NOMO-1 treated with dmso at 0.1 percent for 144 hours (cell line): ENCODE results near the gene MAFG.
"Not testable (repeated sequence)": the region's sequence is repeated elsewhere in the genome, so short reads cannot be mapped to it uniquely, and the experiment has no call there.

Source experiments
- DNase-seq: peaks from one replicate; lab custom pipeline; 2025; ENCODE audit not compliant: unreplicated experiment; lab: John Stamatoyannopoulos, UW

Gene MAFG

DNA sequence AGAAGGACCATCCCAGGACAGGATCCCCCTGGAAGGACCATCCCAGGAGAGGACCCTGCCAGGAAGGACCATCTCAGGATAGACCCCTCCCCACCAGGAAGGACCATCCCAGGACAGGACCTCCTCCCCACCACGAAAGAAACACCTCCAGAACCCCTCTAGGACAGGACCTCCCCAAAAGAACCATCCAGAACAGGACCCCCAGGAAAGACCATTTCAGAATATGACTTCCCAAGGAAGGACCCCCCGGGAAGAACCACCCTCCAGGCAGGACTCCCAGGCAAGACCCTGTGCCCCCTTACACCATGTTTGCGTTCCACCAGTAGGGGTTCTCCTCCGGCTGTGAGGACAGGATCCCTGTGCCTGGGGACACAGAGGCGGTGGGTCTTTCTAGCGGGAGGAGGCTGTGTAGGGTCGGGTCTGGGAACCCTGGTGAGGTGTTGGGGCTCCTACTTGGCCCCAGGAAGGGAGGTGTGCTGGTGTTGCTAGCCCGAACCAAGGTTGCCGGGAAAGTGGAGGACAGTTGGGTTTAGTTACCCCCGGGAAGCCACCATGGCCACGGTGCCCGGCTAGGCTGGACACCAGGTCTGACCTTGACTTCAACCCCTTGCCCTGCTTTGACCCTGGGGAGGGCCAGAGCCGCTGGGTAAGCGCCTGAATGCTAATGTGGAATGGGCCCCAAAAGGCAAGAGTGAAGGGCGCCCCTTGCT is 31.3 kb upstream of the MAFG start:
- no peak for DNase-seq

DNA sequence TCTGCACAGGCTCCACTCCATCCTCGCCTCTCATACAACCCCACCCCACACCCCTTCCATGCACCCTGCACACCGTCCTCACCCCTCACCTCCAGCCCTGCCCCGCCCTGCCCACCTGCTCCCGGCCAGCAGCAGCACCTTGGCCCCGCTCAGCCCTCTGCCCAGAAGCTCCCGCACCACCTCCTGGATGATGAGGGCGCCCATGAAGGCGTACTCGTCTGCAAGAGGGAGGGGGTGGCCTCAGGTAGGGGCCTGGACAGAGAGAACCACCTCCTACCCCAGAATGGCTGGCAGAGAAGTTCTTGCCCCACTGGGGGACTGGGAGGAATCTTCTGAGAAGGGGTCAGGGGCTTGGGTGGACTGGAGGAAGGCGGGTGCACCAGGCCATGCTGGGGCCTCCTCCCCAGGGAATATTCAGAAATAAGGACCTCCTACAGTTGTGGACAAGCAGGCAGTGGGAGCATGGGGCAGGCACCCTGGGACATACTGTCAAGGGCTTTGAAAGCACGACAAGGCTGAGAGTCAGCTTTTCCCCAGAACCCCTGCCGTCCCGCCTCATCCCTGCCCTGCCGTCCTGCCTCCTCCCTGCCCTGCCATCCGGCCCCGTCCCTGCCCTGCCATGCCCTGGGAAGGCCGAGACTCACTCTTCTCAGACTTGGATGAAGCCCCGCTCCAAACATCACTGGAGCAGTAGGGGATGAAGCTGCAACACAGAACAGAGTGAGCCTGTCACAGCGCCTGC is 30.3 kb upstream of the MAFG start:
- no peak for DNase-seq

DNA sequence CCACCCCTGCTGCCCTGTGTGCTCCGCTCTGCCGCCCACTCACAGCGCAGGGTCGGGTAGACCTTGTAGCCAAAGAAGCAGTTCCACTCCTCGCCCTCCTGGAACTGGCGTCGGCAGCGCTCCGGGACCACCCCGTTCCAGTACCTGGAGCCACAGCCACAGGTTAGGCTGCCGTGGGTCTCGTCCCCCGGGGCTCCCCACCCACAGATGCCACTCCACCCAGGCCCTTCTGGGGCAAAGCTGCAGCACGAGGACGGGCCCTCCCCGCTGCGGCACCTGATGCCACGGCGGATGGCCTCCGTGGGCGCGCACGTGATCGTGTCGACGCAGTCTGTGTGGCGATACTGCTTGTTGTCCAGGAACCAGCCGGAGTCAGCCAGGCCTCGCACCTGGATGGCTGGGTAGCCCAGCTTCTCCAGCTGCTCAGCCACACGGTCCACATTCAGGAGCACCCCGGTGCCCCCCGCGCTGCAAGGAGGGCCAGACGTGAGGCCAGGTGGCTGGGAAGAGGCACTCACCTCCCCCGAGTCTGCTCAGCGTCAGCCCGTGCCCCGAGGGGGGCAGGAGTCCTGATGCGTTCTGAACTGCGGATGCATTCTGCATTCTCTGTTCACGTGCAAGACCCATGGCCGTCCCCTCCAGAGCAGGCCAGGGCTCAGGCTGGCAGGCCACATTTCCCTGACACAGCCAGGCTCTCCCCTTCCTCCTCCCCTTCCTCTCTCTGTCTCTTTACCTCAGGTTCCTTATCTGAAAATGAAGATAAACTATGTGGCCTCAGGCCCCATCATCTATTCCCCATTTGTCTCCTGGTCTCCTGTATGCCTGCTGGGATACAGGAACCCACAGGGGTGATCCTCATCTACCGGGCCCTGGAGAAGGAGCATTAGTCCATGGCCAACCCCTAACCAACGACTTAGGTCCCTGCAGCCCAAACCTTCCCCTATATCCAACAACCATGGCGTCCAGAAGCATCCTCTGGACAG is 29.4 kb upstream of the MAFG start:
- no peak for DNase-seq

DNA sequence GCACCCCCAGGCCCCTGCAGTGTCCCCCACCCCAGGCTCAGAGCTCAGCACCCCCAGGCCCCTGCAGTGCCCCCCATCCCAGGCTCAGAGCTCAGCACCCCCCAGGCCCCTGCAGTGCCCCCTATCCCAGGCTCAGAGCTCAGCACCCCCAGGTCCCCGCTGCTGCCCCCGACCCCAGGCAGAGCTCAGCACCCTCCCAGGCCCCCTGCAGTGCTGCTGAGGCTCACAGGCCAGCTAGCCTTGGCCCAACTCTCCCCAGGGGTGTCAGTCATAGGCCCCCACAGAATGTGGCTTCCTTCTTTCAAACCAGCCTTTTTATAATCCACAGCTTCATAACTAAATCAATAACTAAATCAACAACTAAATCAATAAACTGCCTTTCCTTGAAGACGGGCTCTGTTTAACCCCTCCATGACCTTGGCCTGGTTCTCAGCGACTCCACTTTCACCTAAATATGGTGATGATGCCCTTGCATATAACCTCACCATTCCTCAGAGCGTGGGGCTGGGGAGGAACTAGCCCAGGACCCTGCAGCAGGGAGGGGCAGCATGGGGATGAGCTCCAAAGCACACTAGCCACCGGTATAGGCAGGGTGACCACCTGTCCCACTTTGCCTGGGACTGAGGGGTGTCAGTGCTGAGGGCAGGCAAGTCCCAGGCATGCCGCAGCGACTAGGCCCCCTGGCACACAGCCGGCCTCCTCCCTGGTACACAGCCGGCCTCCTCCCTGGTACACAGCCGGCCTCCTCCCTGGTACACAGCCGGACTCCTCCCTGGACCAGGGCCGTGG is 28.4 kb upstream of the MAFG start:
- DNase-seq: no peak

DNA sequence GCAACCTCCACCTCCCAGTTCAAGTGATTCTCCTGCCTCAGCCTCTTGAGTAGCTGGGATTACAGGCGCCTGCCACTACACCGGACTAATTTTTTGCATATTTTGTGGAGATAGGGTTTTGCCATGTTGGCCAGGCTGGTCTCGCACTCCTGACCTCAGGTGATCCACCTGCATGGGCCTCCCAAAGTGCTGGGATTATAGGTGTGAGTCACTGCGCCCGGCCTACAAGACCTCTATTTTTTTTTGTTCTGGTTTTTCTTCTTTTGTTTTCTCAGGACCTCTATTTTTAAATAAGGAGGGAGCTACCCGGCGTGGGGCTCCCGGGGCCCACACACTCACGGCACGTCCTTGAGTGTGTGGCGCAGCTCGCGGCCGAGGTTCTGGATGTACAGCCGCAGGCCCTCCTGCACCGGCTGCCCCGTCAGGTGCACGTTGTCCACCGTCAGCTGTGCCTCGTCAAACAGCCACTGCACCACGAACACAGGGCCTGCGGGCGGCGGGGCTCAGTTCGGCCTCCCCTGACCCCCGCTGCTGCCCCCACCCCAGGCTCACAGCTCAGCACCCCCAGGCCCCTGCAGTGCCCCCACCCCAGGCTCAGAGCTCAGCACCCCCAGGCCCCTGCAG is 27.6 kb upstream of the MAFG start:
- DNase-seq: no peak

DNA sequence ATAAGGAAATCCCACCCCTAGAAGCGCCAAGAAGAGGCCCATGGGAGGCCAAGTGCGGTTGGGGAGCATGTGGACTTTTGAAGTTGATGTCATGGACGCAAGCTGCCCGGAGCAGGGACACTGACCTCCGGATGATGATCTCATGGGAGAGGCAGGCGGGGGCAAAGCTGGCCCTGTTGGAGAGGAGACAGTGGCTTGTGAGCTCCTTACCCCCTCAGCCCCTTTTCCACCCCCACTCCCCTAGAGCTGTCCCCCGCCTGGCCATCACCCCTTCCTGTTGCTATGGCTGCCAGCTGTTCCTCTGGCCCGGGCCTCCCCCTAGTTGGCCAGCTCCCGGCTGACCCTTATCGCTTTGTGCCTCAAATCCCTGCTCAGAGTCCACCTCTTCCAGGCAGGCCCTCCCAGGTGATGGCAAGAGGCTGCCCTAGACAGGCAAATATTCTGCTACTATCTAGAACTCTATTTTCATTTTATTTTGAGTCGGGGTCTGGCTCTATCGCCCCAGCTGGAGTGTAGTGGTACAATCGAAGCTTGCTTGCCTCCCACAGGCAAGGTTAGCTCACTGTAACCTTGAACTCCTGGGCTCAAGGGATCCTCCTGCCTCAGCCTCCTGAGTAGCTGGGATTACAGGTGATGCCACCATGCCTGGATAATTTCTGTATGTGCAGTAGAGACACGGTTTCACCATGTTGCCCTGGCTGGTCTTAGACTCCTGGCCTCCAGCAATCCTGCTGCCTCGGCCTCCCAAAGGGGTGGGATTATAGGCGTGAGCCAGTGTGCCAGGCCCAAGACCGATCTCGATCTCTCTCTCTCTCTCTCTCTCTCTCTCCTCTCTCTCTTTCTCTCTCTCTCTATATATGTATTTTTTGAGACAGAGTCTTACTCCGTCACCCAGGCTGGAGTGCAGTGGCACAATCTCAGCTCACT is 26.9 kb upstream of the MAFG start:
- DNase-seq: no peak

DNA sequence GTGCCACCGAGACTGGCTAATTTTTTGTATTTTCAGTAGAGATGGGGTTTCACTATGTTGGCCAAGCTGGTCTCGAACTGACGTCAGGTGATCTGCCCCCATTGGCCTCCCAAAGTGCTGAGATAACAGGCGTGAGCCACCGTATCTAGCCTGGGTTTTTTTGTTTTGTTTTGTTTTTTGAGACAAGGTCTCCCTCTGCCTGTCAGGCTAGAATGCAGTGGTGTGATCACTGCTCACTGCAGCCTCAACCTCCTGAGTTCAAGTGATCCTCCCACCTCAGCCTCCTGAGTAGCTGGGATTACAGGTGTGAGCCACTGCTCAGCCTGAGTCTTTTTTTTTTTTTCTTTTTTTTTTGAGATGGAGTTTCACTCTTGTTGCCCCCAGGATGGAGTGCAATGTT is 25.9 kb upstream of the MAFG start:
- DNase-seq: not testable (repeated sequence)

GRCh38 chr17:81952792-81953228 is 25.3 kb upstream of the MAFG start:
- no peak for DNase-seq

DNA sequence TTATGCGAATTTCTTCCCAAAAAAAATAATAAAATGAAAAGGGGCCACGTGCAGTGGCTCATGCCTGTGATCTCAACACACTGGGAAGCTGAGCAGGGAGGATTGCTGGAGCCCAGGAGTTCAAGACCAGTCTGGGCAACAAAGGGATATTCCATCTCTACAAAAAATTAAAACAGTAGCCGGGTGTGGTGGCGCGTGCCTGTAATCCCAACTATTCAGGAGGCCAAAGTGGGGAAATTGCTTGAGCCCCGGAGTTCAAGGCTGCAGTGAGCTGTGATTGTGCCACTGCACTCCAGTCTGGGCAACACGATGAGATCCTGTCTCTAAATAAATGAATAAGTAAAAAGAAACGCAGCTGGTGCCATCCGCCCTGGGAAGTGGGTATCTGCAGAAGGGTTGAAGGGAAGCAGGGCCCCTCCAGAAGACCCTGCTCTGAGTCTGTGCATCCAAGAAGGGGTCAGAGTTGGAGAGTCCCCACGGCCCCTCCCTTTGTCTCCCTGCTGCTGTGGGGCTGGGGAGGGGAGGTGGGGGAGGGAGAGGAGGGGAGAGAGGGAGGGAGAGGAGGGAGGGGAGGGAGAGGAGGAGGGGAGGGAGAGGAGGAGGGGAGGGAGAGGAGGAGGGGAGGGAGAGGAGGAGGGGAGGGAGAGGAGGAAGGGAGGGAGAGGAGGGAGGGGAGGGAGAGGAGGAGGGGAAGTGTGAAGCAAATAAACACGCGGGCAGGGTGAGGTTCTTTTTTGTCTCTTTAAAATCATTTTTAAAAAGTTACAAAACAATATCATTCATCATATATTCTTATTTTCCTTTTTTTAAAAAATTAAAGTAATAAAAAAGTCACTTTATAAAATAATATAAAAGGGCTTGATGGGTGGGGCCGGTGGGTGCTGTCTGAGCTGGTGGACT is 24.5 kb upstream of the MAFG start:
- no peak for DNase-seq

GRCh38 chr17:81950501-81950900 is 23.0 kb upstream of the MAFG start:
- DNase-seq: no peak

DNA sequence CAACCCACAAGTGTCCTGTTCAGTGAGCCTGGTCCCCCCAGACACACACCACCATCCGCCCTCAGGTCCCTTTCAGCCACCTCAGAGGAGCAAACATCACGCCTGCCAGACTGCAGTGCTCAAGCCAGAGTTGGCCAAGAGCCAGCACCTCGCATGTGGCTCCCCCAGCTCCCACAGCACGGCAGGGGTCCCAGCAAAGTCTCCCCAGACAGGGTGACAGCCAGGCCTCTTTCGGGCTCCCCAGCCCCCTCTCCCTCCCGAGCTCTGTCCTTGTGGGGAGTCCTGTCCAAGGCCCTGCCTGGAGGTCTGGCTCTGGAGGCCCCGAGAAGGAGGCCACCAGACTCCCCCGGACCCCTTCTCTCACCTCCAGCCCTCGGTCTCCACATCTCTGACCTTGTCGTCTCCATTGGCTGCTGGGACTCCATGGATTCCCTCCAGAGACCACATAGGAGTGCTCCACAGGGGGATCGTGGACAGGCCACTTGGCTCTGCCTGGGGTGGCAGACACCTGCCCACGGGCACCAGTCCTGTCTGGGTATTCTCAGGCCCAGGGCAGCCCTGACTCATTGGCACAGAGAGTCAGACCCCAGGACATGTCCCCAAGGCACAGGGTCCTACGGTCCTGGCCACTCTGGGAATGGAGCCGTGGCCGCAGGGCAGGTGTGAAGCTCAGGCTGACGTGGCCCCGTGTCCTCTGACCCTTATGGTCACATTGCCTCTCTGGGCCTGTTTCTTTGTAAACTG is 21.3 kb upstream of the MAFG start:
- no peak for DNase-seq

DNA sequence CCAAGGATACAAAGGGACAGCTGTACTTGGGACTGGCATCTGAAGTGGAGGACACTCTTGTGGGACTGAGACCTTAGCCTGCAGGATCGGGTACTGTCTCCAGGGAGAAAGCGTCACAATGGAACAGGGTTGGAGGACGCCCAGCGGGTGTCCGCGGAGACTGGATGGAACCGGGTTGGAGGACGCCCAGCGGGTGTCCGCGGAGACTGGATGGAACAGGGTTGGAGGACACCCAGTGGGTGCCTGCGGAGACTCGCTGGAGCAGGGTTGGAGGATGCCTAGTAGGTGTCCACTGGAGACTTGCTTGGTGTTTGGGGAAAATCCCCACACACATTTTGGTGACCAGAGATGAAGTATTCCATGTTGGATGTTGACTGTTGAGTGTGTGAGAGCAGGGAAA is 19.7 kb upstream of the MAFG start, which contains the start of gene MYADML2:
MYADML2 (minus strand) TSS at position 45 of the 400 bp plus-strand sequence. CDS start 5,492 bp downstream, outside the sequence.
- no peak for DNase-seq

GRCh38 chr17:81944858-81945257 is 17.3 kb upstream of the MAFG start:
- DNase-seq: no peak

DNA sequence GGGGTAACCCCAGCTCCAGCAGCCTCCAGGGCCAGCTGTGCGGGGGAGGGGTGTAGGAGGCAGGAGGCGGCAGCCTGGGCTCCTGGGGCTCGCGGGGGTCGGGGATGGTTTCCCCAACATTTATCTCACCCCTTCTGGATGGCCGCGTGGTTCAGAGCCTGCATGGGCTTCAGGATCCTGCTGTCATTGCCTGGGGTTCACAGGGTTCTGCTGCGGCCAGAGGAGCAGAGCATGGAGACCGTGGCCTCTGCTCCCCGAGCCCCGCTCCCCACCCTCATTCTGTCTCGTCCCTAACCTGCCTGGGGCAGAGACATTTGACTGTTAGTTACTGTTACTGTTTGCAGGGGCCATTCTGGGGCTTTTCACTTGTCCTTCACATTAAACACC is 14.6 kb upstream of the MAFG start:
- DNase-seq: no peak

- DNase-seq: no peak
Observed at GRCh38 chr17:81941484-81942166, 14.1 kb upstream of the MAFG start.

- DNase-seq: no peak
Observed at GRCh38 chr17:81940538-81941483, 13.3 kb upstream of the MAFG start.
